Ovary (tissue), 9 donors: ENCODE data around the gene MRPL51. TPM values are rescaled to one million over a fixed set of nuclear protein-coding genes. Genes with fewer than 3 reads are reported as not detected.
A peak's percentile ranks its signal among the peaks of the same experiment; 100 is the strongest.

ENCODE experiments used
- DNase-seq, 5 donors: peaks; one replicate each; pipeline ENCODE4 v3.0.0-alpha.2; 2019 to 2020
- H3K27ac ChIP-seq, 2 donors: fragments of 200-600 bp; one replicate each; pipeline versions ENCODE4 v1.5.1 to v1.8.0; 2019 to 2022
- H3K27me3 ChIP-seq: fragments of 200-600 bp; one replicate; pipeline ENCODE4 v1.8.0; 2022
- H3K36me3 ChIP-seq: fragments of 200-600 bp; sonication (generic); one replicate; pipeline ENCODE4 v1.5.1; 2019
- H3K4me1 ChIP-seq: one replicate; pipeline ENCODE4 v1.8.1; 2013; ENCODE audit warnings: mild to moderate bottlenecking, moderate library complexity; ENCODE audit not compliant: insufficient read depth
- H3K4me3 ChIP-seq: fragments of 200-600 bp; sonication (generic); one replicate; pipeline ENCODE4 v1.5.1; 2017
- H3K9me3 ChIP-seq, 2 donors: fragments of 200-600 bp in 1 of 2; sonication (generic) in 1 of 2; one replicate each; pipeline versions ENCODE4 v1.5.1 to v1.8.1; 2013 to 2019; ENCODE audit warnings: mild to moderate bottlenecking in 1 of 2, moderate library complexity in 1 of 2
- EP300 ChIP-seq: sonication (generic); formaldehyde crosslinking; IDR thresholded peaks from one replicate; pipeline ENCODE4 v1.6.1; 2017; ENCODE audit warnings: antibody characterized with exemption
- POLR2A ChIP-seq: fragments of 450-650 bp; IDR thresholded peaks from one replicate; pipeline ENCODE4 v1.6.1; 2017; ENCODE audit warnings: antibody characterized with exemption, mild to moderate bottlenecking, moderate library complexity
- WGBS, 3 donors: extraction: QIAGEN DNeasy Blood & Tissue Kit in 1 of 3; methylation state at CpG; one replicate each; pipeline versions ENCODE4 v1.1.5 to v1.1.7; 2013 to 2017; 5-methylcytosine and 5-hydroxymethylcytosine counted together
- intact Hi-C, 4 donors: fragments of 100-400 bp; cut with DNase I; formaldehyde crosslinking; loops; one replicate each; pipeline versions ENCODE4 v1.11.0 to v1.15.1; 2022 to 2023
- polyA plus RNA-seq, 2 donors: library from polyadenylated mRNA; stranded (reverse); fragments of 200-250 nt in 1 of 2; fragments of 350-450 nt in 1 of 2; fragmentation: Illumina TruSeq in 1 of 2; extraction: RNeasy Lipid Tissue Mini Kit (QIAGEN cat#74804) in 1 of 2; gene quantifications; one replicate each; pipeline ENCODE4 v1.2.3, GENCODE V29; 2013 to 2014
- total RNA-seq, 7 donors: library from RNA; depleted of rRNA in 2 of 7; stranded (reverse); fragments of >200 nt in 2 of 7; fragmentation: NEBNext Ultra II Directional in 3 of 7; extraction: Animal tissue kit (Norgen Biotek cat#: 25700) in 3 of 7; gene quantifications; one replicate each; pipeline versions ENCODE4 v1.1.0 to v1.2.4, GENCODE V29; 2016 to 2023
- TF ChIP-seq, protein P1 (sequence below), 3 donors: fragments of 450-650 bp in 2 of 3; fragments of 200-600 bp in 1 of 3; IDR thresholded peaks; one replicate each; pipeline versions ENCODE4 v1.5.1 to v1.8.0; 2016 to 2022; ENCODE audit warnings: antibody characterized with exemption in 3 of 3, mild to moderate bottlenecking in 1 of 3
- donor health status: DM: no; HTN: no; CAD: no; lungs with moderate emphysema.
- donor health status: DM: no; HTN: no; CAD: no.
- donor health status: Bipolar disorder and iron deficiency.
- donor health status: DM: yes; HTN: yes; CAD: no.
- donor health status: DM: no; HTN: no; CAD: no.
- donor health status: DM: yes; HTN: yes; CAD: no.

MRPL51 gene
- total and polyA plus RNA-seq, 9 donors = 27.5 to 142 (median 108) TPM

DNA sequence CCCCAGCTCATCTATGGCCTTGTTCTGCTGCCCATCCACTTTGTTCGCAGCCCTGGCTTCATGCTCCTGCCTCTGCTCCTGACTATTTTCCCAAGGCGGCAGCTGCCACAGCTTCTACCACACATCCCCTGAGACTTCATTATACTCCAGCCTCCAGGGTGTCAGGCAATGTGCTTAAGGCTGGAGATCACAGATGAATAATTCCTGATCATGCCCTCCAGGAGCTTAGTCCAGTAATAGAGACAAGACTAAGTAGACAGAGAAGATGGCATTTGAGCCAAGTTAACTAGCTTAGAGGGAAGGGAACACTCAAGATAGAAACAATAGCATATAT lies 34.1 kb downstream of the MRPL51 start:
- WGBS, 3 donors = 92 to 96% (median 95%) methylated on average over 2 of the region's 2 CpGs
- TF ChIP-seq, protein P1, sequence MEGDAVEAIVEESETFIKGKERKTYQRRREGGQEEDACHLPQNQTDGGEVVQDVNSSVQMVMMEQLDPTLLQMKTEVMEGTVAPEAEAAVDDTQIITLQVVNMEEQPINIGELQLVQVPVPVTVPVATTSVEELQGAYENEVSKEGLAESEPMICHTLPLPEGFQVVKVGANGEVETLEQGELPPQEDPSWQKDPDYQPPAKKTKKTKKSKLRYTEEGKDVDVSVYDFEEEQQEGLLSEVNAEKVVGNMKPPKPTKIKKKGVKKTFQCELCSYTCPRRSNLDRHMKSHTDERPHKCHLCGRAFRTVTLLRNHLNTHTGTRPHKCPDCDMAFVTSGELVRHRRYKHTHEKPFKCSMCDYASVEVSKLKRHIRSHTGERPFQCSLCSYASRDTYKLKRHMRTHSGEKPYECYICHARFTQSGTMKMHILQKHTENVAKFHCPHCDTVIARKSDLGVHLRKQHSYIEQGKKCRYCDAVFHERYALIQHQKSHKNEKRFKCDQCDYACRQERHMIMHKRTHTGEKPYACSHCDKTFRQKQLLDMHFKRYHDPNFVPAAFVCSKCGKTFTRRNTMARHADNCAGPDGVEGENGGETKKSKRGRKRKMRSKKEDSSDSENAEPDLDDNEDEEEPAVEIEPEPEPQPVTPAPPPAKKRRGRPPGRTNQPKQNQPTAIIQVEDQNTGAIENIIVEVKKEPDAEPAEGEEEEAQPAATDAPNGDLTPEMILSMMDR (IDR thresholded peaks at IDR 0.05) = no peak
- TF ChIP-seq POLR2A (no peak), EP300 (no peak)
- Histone ChIP-seq H3K36me3 (no peaks in the 10 kb centered on the region), H3K4me3 (no peak overlapping the region), H3K27ac (no peak overlapping the region), H3K27me3 (no peaks in the 10 kb centered on the region), H3K9me3 (no peaks in the 10 kb centered on the region), H3K4me1 (no peaks in the 10 kb centered on the region)
- DNase-seq = no peak
- intact Hi-C loops = no loop called here

DNA sequence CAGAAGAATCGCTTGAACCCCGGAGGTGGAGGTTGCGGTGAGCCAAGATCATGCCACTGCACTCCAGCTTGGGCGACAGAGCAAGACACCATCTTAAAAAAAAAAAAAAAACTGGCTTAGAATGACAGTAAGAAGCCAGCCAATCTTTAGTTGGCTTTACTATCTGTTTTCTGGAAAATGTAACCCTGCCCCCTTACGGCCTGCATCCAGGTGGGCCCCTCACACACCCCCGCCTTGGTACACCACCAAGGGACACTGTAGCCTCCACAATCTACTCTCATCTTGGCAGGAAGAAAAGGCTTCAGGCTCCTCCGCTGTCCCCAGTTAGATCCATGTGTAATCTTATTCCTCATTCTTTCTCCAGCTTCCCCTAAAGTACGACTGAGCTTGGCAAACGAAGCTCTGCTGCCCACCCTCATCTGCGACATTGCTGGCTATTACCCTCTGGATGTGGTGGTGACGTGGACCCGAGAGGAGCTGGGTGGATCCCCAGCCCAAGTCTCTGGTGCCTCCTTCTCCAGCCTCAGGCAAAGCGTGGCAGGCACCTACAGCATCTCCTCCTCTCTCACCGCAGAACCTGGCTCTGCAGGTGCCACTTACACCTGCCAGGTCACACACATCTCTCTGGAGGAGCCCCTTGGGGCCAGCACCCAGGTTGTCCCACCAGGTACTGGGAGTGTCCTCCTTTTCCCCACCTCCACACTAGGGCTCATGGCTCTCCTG lies 34.6 kb downstream of the MRPL51 start:
- WGBS, 3 donors = 89 to 92% (median 91%) methylated on average over 14 of the region's 14 CpGs

DNA sequence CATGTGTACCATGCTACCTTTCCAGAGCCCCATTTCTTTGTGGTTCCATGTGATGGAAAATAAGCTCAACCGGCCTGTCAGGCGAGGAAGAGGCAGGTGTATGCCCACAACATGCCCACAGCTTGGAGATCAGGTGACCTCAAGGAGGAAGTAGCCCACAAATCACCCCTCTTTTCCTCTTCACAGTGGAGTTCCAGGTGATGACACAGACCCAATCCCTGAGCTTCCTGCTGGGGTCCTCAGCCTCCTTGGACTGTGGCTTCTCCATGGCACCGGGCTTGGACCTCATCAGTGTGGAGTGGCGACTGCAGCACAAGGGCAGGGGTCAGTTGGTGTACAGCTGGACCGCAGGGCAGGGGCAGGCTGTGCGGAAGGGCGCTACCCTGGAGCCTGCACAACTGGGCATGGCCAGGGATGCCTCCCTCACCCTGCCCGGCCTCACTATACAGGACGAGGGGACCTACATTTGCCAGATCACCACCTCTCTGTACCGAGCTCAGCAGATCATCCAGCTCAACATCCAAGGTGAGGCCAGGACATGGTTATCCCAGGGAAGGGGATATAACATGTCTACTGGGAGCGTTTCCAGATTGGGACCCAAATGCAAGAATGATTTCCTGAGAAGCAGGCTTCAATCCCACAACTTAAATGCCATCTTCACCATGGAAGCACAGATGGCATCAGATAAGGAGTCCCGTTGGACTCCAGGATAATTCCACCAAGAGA lies 35.7 kb downstream of the MRPL51 start:
- H3K36me3 ChIP-seq = no peaks in the 10 kb centered on the region
- TF ChIP-seq POLR2A (no peak), EP300 (no peak)
- TF ChIP-seq, protein P1 (IDR thresholded peaks at IDR 0.05) = no peak

More for the DNA sequence above, 34.6 kb downstream of the MRPL51 start:
- Histone ChIP-seq H3K4me1 (no peaks in the 10 kb centered on the region), H3K4me3 (no peak overlapping the region), H3K9me3 (no peaks in the 10 kb centered on the region), H3K36me3 (no peaks in the 10 kb centered on the region), H3K27ac (no peak overlapping the region), H3K27me3 (no peaks in the 10 kb centered on the region)
- TF ChIP-seq, protein P1 (IDR thresholded peaks at IDR 0.05) = no peak
- no peak for TF ChIP-seq EP300
- intact Hi-C loops = no loop called here
- DNase-seq = no peak

DNA sequence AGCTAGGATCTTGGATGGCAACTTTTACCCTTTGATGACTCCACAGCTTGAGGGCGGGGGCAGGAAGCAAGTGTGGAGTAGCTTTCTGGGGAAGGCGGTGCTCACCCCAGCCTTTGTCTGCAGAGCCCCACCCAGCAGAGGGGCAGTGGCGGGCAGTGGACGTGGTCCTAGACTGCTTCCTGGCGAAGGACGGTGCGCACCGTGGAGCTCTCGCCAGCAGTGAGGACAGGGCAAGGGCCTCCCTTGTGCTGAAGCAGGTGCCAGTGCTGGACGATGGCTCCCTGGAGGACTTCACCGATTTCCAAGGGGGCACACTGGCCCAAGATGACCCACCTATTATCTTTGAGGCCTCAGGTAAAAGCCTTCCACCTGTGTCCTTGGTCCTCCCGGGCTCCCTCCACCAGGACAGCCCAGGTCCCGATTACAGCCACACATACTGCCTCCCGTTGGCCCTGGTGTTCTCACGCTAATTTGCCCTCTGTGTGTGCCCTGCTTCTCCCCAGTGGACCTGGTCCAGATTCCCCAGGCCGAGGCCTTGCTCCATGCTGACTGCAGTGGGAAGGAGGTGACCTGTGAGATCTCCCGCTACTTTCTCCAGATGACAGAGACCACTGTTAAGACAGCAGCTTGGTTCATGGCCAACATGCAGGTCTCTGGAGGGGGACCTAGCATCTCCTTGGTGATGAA lies 40.0 kb downstream of the MRPL51 start:
- TF ChIP-seq, protein P1 (IDR thresholded peaks at IDR 0.05) = no peak
- TF ChIP-seq EP300 (no peak), POLR2A (no peak)
- intact Hi-C loops = no loop called here
- Histone ChIP-seq H3K4me3 (peak overlapping the region; percentile 59), H3K4me1 (peaks cover 17% of the 10 kb centered on the region), H3K36me3 (no peaks in the 10 kb centered on the region), H3K9me3 (no peaks in the 10 kb centered on the region), H3K27ac (peak overlapping the region in 1 of 2 donors; percentile 94), H3K27me3 (no peaks in the 10 kb centered on the region)
- peak in 1 of 5 donors; percentile 38 for DNase-seq
- 61 to 76% (median 75%) methylated on average over 16 to 17 of the region's 17 CpGs for WGBS, 3 donors

More for the DNA sequence above, 35.7 kb downstream of the MRPL51 start:
- H3K4me3 ChIP-seq = no peak overlapping the region
- no peaks in the 10 kb centered on the region for H3K9me3 ChIP-seq
- 86 to 89% (median 88%) methylated on average over 12 of the region's 12 CpGs for WGBS, 3 donors
- H3K27ac ChIP-seq = no peak overlapping the region
- intact Hi-C loops = no loop called here
- no peak for DNase-seq
- H3K27me3 ChIP-seq = no peaks in the 10 kb centered on the region
- H3K4me1 ChIP-seq = peaks cover 3% of the 10 kb centered on the region
